Effector CD8-positive, alpha-beta T cell (primary cell): Measurements from ENCODE around the gene MUC6.

Source experiments
- DNase-seq: peaks from one replicate; lab custom pipeline; 2025; lab: John Stamatoyannopoulos, UW
- total RNA-seq, 4 experiments: gene quantifications; one replicate each; lab custom pipeline; 2026; lab: John Stamatoyannopoulos, UW

Gene MUC6, protein sequence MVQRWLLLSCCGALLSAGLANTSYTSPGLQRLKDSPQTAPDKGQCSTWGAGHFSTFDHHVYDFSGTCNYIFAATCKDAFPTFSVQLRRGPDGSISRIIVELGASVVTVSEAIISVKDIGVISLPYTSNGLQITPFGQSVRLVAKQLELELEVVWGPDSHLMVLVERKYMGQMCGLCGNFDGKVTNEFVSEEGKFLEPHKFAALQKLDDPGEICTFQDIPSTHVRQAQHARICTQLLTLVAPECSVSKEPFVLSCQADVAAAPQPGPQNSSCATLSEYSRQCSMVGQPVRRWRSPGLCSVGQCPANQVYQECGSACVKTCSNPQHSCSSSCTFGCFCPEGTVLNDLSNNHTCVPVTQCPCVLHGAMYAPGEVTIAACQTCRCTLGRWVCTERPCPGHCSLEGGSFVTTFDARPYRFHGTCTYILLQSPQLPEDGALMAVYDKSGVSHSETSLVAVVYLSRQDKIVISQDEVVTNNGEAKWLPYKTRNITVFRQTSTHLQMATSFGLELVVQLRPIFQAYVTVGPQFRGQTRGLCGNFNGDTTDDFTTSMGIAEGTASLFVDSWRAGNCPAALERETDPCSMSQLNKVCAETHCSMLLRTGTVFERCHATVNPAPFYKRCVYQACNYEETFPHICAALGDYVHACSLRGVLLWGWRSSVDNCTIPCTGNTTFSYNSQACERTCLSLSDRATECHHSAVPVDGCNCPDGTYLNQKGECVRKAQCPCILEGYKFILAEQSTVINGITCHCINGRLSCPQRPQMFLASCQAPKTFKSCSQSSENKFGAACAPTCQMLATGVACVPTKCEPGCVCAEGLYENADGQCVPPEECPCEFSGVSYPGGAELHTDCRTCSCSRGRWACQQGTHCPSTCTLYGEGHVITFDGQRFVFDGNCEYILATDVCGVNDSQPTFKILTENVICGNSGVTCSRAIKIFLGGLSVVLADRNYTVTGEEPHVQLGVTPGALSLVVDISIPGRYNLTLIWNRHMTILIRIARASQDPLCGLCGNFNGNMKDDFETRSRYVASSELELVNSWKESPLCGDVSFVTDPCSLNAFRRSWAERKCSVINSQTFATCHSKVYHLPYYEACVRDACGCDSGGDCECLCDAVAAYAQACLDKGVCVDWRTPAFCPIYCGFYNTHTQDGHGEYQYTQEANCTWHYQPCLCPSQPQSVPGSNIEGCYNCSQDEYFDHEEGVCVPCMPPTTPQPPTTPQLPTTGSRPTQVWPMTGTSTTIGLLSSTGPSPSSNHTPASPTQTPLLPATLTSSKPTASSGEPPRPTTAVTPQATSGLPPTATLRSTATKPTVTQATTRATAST (N-terminal part only)
- total RNA-seq, result 0 to 0.44 (median 0) reads per million in 4 experiments

DNA sequence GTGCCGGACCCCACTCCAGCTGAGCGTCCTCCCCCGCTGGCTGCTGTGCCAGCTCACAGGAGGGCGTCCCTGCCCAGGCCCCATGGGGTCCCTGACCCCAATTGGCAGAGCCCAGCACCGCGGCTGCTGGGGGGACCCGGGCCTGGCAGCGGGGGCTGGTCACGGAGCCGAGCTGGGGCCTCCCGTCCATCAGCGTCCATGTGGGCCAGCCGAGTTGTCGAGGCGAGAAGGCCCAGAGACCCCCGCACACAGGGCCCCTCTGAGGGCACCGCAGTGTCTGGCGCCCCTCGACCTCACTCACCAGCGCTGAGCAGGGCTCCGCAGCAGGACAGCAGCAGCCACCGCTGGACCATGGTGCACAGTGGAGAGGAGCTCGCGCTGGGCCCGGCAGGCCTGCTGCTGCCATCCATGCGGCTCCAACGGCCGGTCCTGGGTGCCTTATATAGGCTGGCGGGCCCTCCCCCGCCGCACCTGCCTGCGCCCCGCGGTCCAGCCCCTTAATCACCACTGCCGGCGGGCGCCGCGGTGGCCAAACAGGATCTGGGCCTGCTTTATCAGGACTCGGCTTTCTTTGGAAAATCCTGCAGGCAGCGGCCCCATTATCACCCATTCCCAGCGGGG is at the start of gene MUC6:
Gene MUC6 (minus strand): TSS at position 416 of the 621 bp plus-strand sequence. CDS start 63 bp downstream, at position 353.
- no peak for DNase-seq

- DNase-seq, result no peak
Measured at GRCh38 chr11:1085440-1086170, 49.1 kb upstream of the MUC6 start.

DNA sequence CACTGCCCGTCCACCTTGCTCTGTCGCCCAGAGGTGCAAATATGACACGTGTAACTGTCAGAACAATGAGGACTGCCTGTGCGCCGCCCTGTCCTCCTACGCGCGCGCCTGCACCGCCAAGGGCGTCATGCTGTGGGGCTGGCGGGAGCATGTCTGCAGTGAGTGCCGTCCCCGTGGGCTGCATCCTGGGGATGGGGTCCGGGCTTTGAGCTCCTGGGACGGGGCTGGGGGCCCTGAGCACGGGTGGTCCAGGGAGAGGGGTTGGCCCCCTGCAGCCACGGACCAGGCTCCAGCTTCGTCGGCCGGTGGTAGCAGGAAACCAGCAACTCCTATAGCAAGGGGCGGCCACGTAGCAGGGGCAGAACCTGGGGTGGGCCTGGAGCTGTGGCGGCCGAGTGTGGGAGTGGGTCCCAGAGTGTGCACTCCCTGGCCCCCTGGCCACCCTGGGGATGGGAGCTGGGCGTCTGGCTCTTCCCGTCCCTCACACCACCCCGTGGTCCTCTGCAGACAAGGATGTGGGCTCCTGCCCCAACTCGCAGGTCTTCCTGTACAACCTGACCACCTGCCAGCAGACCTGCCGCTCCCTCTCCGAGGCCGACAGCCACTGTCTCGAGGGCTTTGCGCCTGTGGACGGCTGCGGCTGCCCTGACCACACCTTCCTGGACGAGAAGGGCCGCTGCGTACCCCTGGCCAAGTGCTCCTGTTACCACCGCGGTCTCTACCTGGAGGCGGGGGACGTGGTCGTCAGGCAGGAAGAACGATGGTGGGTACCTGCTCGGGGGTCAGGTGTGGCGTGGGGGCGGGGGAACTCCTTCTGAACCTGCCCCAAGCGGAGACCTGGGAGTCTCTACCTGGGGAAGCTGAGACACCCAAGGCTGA is 48.3 kb upstream of the MUC6 start:
- no peak for DNase-seq

- no peak for DNase-seq
Measured at GRCh38 chr11:1083621-1084551, 47.4 kb upstream of the MUC6 start.

DNA sequence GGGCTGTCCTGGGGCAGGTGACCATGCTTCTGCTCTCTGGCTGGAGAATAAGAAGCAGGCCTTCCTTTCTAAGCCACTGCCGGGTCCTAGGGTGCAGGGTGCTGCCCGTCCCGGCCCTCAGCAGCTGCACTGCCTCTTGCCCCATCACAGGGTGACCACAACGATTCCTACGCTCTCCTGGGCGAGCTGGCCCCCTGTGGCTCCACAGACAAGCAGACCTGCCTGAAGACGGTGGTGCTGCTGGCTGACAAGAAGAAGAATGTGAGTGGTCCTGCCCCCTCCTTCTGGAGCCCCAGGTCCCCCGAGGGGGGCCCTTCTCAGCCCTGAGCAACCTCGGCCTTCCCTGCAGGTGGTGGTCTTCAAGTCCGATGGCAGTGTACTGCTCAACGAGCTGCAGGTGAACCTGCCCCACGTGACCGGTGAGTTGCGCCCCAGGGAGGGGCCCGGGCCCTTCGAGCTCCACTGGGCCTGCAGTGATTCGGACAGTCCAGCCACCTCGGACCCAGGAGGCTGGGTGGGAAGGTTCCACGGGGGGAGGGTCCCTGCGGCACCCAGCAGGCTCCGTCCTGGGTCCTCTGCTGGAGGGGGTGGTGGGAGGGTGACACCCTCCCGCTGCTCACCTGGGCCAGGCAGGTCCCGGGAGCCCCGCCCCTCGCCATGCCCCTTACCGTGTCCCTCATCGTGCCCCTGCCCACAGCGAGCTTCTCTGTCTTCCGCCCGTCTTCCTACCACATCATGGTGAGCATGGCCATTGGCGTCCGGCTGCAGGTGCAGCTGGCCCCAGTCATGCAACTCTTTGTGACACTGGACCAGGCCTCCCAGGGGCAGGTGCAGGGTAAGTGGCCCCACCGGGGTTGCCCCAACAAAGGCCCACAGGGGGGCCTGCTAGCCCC is 46.5 kb upstream of the MUC6 start:
- no peak for DNase-seq

GRCh38 chr11:1082346-1082727 is 45.8 kb upstream of the MUC6 start:
- no peak for DNase-seq

GRCh38 chr11:1081601-1082311 is 45.2 kb upstream of the MUC6 start:
- no peak for DNase-seq

DNA sequence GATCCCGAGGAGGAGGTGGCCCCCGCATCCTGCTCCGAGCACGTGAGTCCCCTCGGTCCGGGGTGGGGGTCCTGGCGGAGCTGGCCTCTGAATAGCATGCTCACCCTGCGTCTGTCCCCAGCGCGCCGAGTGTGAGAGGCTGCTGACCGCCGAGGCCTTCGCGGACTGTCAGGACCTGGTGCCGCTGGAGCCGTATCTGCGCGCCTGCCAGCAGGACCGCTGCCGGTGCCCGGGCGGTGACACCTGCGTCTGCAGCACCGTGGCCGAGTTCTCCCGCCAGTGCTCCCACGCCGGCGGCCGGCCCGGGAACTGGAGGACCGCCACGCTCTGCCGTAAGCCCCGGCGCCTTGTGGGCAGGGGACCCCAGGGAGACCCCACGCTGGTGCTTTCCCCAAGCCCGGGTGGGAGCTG is 41.7 kb upstream of the MUC6 start:
- DNase-seq, result no peak

DNA sequence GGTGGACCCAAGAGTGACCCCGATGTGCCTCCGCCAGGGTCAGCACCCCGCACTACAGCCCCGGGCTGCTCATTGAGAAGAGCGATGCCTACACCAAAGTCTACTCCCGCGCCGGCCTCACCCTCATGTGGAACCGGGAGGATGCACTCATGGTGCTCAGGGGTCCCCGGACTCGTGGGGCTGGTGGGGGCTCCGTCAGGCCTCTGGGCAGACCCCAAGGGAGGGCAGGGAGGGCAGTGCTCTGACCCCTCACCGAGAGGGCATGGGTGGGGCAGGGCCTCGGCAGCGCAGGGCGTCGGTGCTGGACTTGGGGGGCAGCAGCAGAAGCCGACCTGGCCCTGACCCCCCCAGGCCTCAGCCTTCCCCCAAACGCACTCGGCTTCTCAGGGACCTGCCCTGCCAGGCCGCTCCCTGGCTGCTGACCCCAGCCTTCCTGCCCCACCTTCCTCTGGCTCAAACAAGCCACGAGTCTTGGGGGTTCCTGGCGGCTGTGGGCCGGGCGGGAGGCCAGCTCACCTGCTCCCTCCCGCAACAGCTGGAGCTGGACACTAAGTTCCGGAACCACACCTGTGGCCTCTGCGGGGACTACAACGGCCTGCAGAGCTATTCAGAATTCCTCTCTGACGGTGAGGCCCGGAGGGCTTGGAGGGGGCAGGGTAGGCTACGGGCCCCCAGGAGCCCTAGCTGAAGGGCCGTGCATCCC is 41.0 kb upstream of the MUC6 start:
- DNase-seq, result no peak

- no peak for DNase-seq
Measured at GRCh38 chr11:1077033-1077416, 40.5 kb upstream of the MUC6 start.

GRCh38 chr11:1076061-1076665 is 39.6 kb upstream of the MUC6 start:
- DNase-seq, result no peak

DNA sequence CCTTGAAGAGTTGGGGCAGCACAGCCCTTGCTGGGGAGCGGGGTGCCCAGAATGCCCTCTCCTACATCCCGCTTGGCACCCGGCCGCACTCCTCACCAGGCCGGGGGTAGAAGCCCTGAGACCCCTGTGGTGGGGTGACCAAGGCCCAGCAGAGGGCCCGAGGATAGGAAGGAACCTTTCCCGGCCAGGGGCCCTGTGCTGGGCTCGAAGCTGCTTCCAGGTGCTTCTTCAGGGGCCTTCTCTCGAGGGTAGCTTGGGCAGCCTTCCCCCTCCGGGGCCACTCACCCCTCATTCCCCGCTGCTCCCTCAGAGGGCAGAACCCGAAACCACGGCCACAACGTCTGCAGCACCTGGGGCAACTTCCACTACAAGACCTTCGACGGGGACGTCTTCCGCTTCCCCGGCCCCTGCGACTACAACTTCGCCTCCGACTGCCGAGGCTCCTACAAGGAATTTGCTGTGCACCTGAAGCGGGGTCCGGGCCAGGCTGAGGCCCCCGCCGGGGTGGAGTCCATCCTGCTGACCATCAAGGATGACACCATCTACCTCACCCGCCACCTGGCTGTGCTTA is 38.9 kb upstream of the MUC6 start:
- DNase-seq, result no peak

DNA sequence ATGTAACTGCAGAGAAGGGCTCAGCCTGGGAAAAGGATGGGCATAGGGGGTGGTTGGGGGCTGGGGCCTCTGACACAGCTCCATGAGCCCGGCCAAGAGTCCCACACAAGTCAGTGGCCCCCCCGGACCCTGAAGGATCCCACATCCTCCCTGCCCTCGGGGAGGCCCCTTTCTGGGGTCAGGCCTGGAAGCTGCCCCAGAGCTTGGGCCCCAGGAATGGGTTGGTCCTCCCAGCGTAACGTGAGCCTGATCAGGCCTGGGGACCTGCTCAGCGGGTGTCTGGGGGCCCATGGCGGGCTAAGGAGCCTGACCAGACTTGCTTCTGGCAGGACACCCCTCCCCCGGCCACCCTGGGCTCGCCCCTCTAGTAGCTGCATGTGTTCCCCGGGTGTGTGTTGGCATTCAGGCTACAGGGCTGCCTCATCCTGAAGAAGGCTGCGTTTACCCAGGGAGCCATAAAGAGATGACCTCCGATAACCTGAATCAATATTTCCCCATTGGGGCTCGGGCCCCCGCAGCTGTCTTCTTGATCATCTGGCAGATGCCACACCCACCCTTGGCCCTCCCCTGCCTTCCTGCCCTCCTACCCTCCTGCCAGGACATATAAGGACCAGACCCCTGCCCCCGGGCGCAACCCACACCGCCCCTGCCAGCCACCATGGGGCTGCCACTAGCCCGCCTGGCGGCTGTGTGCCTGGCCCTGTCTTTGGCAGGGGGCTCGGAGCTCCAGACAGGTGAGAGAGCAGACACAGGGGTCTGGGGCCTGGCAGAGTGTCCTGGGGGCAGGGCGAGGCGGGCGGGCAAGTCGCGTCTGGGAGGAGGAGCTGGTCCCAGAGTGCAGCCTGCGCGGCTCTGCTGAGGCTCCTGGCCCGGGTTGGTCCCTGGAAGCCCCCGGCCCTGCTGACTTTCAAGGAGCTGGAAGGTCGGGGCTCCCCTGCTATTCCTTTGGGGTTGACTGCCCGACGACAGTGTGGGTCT is 38.0 kb upstream of the MUC6 start, which contains the start of gene MUC2:
Gene MUC2 (plus strand): TSS at position 631 of the 978 bp plus-strand sequence.
- no peak for DNase-seq

DNA sequence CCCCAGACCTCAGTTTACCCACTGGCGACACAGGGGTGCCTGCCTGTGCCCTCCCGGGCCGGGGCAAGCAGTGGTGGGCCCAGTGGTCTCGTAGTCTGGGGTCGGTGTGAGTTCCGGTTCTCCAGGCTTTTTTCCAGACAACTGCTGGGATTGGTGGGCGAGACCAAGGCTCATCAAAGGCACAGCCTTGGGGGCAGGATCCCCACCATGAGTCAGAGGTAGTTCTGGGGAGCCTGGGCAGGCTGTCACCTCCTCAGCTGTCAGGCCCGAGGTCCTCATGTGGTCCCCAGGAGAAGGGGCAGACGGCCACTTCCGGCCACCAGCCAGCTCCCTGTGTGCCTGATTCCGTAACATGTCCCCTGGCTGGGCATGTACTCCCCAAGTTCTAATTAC is 37.3 kb upstream of the MUC6 start:
- no peak for DNase-seq
